Hepatocyte (in vitro differentiated cells): Measurements from ENCODE around the gene HYLS1. TPM values are rescaled to one million over a fixed set of nuclear protein-coding genes. Genes with fewer than 3 reads are reported as not detected.

Experiments used
- DNase-seq: peaks from one replicate; pipeline ENCODE4 v3.0.0-alpha.2; 2016; ENCODE audit warnings: low spot score
- H2AFZ ChIP-seq: fragments of 200-600 bp; sonication (generic); 2 replicates; pipeline ENCODE4 v1.6.0; 2016; ENCODE audit warnings: antibody characterized with exemption, mild to moderate bottlenecking
- H3K27ac ChIP-seq: fragments of 200-600 bp; sonication (generic); 2 replicates; pipeline ENCODE4 v1.5.1; 2016; ENCODE audit warnings: mild to moderate bottlenecking
- H3K27me3 ChIP-seq: fragments of 200-600 bp; sonication (generic); 2 replicates; pipeline ENCODE4 v1.6.1; 2016
- H3K36me3 ChIP-seq: fragments of 200-600 bp; sonication (generic); replicated peaks from 2 replicates; pipeline ENCODE4 v1.5.1; 2016; ENCODE audit warnings: low read depth; ENCODE audit not compliant: insufficient read depth
- H3K4me1 ChIP-seq: fragments of 200-600 bp; sonication (generic); 2 replicates; pipeline ENCODE4 v1.5.1; 2016; ENCODE audit warnings: mild to moderate bottlenecking, moderate library complexity; ENCODE audit not compliant: insufficient read depth
- H3K4me2 ChIP-seq: fragments of 200-600 bp; sonication (generic); 2 replicates; pipeline ENCODE4 v1.6.0; 2016
- H3K4me3 ChIP-seq: fragments of 200-600 bp; sonication (generic); 2 replicates; pipeline ENCODE4 v1.5.1; 2016; ENCODE audit warnings: mild to moderate bottlenecking
- H3K79me2 ChIP-seq: fragments of 200-600 bp; sonication (generic); 2 replicates; pipeline ENCODE4 v1.6.0; 2017; ENCODE audit warnings: mild to moderate bottlenecking
- H3K9me2 ChIP-seq: fragments of 200-600 bp; sonication (generic); replicated peaks from 2 replicates; pipeline ENCODE4 v1.6.0; 2017; ENCODE audit warnings: mild to moderate bottlenecking; ENCODE audit not compliant: insufficient read depth
- H3K9me3 ChIP-seq: fragments of 200-600 bp; sonication (generic); 2 replicates; pipeline ENCODE4 v1.5.1; 2016; ENCODE audit warnings: low read depth, mild to moderate bottlenecking
- H4K20me1 ChIP-seq: fragments of 200-600 bp; sonication (generic); 2 replicates; pipeline ENCODE4 v1.6.0; 2016; ENCODE audit warnings: mild to moderate bottlenecking; ENCODE audit not compliant: insufficient read depth, poor library complexity, severe bottlenecking
- CTCF ChIP-seq: fragments of 200-600 bp; sonication (generic); IDR thresholded peaks from 2 replicates; pipeline ENCODE4 v1.5.1; 2016; ENCODE audit warnings: antibody characterized with exemption, mild to moderate bottlenecking; ENCODE audit not compliant: poor library complexity
- EZH2 ChIP-seq: fragments of 200-600 bp; sonication (generic); IDR thresholded peaks from 2 replicates; pipeline ENCODE4 v1.6.1; 2016; ENCODE audit warnings: antibody characterized with exemption, mild to moderate bottlenecking, borderline replicate concordance
- EZH2phosphoT487 ChIP-seq: fragments of 200-600 bp; sonication (generic); IDR thresholded peaks from one replicate; pipeline ENCODE4 v1.6.1; 2018; ENCODE audit warnings: antibody characterized with exemption, mild to moderate bottlenecking, low read depth, moderate library complexity; ENCODE audit not compliant: unreplicated experiment, severe bottlenecking
- WGBS: methylation state at CpG from one replicate; pipeline ENCODE4 v1.1.6; 2016; ENCODE audit warnings: low lambda C conversion rate; ENCODE audit errors: missing lambda C conversion rate; 5-methylcytosine and 5-hydroxymethylcytosine counted together
- polyA plus RNA-seq: library from polyadenylated mRNA; unstranded; fragments of >200 nt; fragmentation: Nextera tagmentation; extraction: Ambion mirVana; gene quantifications from 2 replicates; pipeline ENCODE4 v1.2.1, GENCODE V29; 2016
- total RNA-seq: library from RNA; depleted of rRNA; stranded (reverse); fragments of >200 nt; gene quantifications from 2 replicates; pipeline ENCODE4 v1.2.3, GENCODE V29; 2014

The HYLS1 gene
- total and polyA plus RNA-seq, 2 experiments from 2014 or later, result 5.4 to 5.7 TPM

- Histone ChIP-seq H3K4me1 (peaks cover 20% of the 10 kb centered on the region), H3K9me2 (no peaks in the 10 kb centered on the region), H3K9me3 (no peaks in the 10 kb centered on the region), H3K36me3 (no peaks in the 10 kb centered on the region), H3K4me2 (no peak overlapping the region), H3K27ac (no peak overlapping the region), H2AFZ (no peak overlapping the region), H3K4me3 (no peak overlapping the region), H4K20me1 (no peaks in the 10 kb centered on the region), H3K27me3 (no peaks in the 10 kb centered on the region), H3K79me2 (no peaks in the 10 kb centered on the region)
- no peak for TF ChIP-seq EZH2
- no peak for DNase-seq
- WGBS, result 93% methylated on average over 12 of the region's 12 CpGs
These were observed 39.2 kb downstream of the HYLS1 start for GRCh38 chr11:125926682-125927081.

- no peak overlapping the region for H3K27ac ChIP-seq
- no peaks in the 10 kb centered on the region for H3K9me2 ChIP-seq
- no peak overlapping the region for H2AFZ ChIP-seq
- H3K4me3 ChIP-seq, result no peak overlapping the region
- WGBS, result 91% methylated on average over 9 of the region's 9 CpGs
- no peaks in the 10 kb centered on the region for H3K36me3 ChIP-seq
- H3K27me3 ChIP-seq, result no peaks in the 10 kb centered on the region
- H3K79me2 ChIP-seq, result no peaks in the 10 kb centered on the region
- H3K9me3 ChIP-seq, result no peaks in the 10 kb centered on the region
- TF ChIP-seq EZH2phosphoT487 (no peak), EZH2 (no peak), CTCF (no peak)
- DNase-seq, result no peak
- no peak overlapping the region for H3K4me2 ChIP-seq
- H4K20me1 ChIP-seq, result no peaks in the 10 kb centered on the region
- H3K4me1 ChIP-seq, result peaks cover 19% of the 10 kb centered on the region
These were observed 42.1 kb downstream of the HYLS1 start for GRCh38 chr11:125929445-125930075.

- H3K4me3 ChIP-seq, result no peak overlapping the region
- no peak overlapping the region for H2AFZ ChIP-seq
- H4K20me1 ChIP-seq, result no peaks in the 10 kb centered on the region
- H3K27me3 ChIP-seq, result no peaks in the 10 kb centered on the region
- no peaks in the 10 kb centered on the region for H3K9me2 ChIP-seq
- no peak overlapping the region for H3K27ac ChIP-seq
- 89% methylated on average over 11 of the region's 11 CpGs for WGBS
- no peak overlapping the region for H3K4me2 ChIP-seq
- no peak for DNase-seq
- H3K4me1 ChIP-seq, result peaks cover 14% of the 10 kb centered on the region
- H3K79me2 ChIP-seq, result no peaks in the 10 kb centered on the region
- H3K36me3 ChIP-seq, result no peaks in the 10 kb centered on the region
- no peaks in the 10 kb centered on the region for H3K9me3 ChIP-seq
- TF ChIP-seq CTCF, result no peak
- TF ChIP-seq EZH2, result no peak
- no peak for TF ChIP-seq EZH2phosphoT487
These were observed 42.6 kb downstream of the HYLS1 start for GRCh38 chr11:125930076-125930450.

GRCh38 chr11:125931116-125931515 is 43.6 kb downstream of the HYLS1 start:
- H2AFZ ChIP-seq, result no peak overlapping the region
- H3K4me3 ChIP-seq, result no peak overlapping the region
- no peaks in the 10 kb centered on the region for H4K20me1 ChIP-seq
- H3K27me3 ChIP-seq, result no peaks in the 10 kb centered on the region
- H3K9me2 ChIP-seq, result no peaks in the 10 kb centered on the region
- WGBS, result 73% methylated on average over 3 of the region's 3 CpGs
- H3K27ac ChIP-seq, result no peak overlapping the region
- H3K4me1 ChIP-seq, result peaks cover 6% of the 10 kb centered on the region
- no peaks in the 10 kb centered on the region for H3K79me2 ChIP-seq
- DNase-seq, result no peak
- no peaks in the 10 kb centered on the region for H3K9me3 ChIP-seq
- no peaks in the 10 kb centered on the region for H3K36me3 ChIP-seq
- TF ChIP-seq EZH2, result no peak
- no peak overlapping the region for H3K4me2 ChIP-seq
